ENCODE results near the gene GUCY2D.

- TF ChIP-seq CTCF (conservative IDR thresholded peaks at IDR 0.05; ENCODE audit: low read length), result no peak
- TF ChIP-seq EZH2phosphoT487 (IDR thresholded peaks at IDR 0.05; ENCODE audit: borderline replicate concordance, low read depth, low read length), result no peak
These were observed 56.7 kb downstream of the GUCY2D start for GRCh38 chr17:8059131-8059530.

Measured in OCI-LY7 (cell line).